Bone marrow (tissue), 2 donors: Measurements from ENCODE around the gene CLP1.

Experiments used
- DNase-seq, 2 donors: peaks; one replicate each; lab custom pipeline; 2025; lab: John Stamatoyannopoulos, UW

The CLP1 gene

DNA sequence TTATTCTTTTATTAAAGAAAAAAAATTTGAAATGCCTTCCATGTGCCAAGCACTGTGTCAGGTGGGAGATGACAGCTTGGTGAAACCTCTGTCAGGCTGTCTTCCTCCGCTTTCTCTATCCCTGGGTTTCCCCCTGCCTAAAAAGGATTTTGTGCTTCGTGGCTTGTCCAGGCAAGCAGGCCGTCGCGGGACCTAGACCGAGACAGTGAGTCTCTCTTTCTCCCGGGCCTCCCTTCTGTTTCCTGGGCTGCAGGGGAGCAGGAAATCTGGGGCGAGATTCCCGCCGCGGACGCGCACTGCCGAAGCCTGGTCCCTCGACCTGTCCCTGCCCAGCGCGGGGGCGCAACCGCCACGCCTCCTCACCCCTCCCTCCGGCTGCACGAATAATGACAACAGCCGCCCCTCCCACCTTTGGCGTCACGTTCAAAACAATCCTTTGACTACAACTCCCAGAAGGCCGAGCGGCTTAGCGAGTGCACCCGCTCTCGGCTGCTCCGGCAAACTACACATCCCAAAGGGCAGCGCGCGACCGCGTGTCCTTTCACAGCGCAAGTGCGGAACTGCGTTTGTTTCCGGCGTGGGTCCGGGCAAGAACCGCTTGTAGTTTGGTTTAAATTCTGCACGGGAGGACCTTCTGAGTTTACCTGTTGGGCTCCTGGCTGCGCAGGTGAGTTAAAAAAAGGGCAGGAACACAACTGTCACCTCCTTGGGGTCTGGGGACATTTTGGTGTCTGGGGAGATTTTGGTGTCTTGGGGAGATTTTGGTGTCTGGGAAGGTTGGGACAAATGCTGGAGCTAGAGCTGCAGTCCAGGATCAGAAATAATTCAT, at the start of gene CLP1:
Gene CLP1 (plus strand): TSS at position 569 of the 829 bp plus-strand sequence. CDS start 1,715 bp downstream, outside the sequence.
- DNase-seq: peak; percentile 91 to 98

DNA sequence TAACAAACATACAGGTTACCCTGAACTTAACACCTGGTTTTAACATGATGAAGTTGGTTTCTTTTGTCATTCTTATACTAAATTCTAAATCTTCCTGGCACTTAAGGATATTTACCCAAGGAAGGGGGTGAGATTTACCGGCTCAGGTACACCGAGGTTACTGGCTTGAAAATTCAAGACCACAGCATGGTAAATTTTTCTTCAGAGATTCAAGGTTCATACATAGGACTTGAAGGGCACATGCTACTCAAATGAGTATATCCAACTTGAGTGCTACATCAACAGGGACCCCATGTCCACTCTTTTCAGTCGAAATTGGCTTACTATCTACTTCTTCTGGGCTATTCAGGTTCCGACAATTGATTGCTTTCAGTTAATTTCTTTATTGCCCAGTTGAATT, 47.4 kb upstream of the CLP1 start:
- DNase-seq: no peak

GRCh38 chr11:57614234-57614772, 43.3 kb upstream of the CLP1 start:
- no peak for DNase-seq

GRCh38 chr11:57615308-57615707, 42.3 kb upstream of the CLP1 start:
- DNase-seq: no peak

DNA sequence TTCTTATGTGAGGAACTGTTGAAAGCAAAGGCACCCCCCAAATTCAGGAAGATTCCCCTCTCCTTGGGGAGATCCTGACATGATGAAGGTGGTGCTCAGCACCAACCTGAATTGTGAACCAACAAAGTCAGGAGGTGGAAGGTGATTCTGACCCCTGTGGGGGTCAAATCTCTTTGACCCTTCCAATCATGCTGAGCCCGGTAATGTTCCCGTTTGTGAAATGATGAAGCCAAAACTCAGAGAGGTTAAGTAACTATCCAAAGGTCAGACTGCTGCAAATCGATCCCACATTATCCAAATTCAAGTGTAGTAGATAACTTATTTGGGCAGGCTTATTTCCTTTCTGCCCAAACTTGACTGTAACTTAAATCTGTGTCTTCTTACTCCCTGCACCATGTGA, 41.0 kb upstream of the CLP1 start:
- no peak for DNase-seq

- DNase-seq: no peak
Observed at GRCh38 chr11:57618438-57618837, 39.1 kb upstream of the CLP1 start.

DNA sequence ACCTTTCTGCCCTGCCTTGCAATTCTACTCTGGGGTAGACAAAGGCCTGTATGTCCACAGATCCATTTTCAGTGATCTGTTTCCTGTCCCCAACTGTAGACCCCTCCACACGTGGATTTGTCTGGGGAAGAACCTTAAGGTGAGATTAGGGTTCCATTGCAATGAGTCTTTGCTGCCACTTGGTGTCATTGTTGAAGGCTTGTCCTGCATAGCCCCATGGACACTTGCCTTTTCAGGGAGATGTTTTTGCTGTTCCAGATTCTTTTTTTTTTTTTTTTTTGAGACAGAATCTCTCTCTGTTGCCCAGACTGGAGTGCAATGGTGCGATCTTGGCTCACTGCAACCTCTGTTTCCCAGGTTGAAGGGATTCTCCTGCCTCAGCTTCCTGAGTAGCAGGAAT, 38.2 kb upstream of the CLP1 start:
- no peak for DNase-seq

DNA sequence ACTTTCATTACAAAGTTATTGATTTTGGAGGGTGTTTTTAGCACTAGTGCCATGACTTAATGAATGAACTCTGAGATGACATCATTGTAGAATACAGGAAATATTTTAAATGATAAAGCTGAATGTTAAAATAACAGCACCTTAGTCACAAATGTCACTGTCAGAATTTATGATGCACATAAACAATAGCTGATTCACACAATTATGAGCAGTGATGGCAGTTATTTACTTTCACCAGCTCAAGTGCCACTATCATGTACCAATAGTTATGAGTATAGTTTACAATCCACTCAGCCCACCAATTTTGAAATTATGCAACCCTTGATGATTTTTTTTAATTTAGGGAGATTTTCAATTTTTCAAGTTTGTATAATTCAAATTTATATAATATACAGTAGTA, 37.1 kb upstream of the CLP1 start:
- no peak for DNase-seq

DNA sequence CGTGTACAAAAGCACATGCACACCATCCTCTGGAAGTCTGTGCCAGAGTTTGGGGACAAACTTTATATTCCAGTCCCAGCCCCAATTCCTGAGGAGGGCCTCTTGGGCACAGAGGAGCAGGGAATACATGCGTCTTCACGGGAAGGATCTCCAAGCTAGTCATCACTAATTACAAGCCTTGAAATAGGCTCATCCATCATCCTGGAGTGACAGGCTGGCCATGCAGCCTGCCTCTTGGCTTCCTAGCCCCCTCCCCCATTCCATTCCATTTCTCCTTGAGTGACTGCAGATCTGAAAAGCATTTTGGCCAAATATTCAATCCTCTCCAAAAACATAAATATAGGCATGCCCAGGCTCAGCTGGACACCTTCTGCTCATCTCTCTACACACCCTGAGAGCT, 35.3 kb upstream of the CLP1 start:
- DNase-seq: no peak

DNA sequence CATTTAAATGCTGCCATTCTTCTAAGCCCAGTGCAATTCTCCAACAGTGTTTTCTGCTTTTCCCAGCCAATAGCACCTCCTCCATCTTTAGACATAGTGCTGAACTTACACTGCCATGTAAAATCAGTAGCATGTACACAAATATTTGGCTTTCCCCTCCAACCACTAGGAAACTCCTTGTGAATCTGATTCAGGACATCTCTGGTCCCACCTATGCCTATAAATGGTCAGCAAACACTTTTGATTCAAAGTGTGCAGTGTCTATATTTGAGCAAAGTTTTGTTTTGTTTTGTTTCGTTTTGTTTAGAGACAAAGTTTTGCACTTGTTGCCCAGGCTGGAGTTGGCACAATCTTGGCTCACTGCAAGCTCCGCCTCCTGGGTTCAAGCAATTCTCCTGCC, 32.7 kb upstream of the CLP1 start:
- no peak for DNase-seq

- no peak for DNase-seq
Observed at GRCh38 chr11:57626895-57627294, 30.7 kb upstream of the CLP1 start.

DNA sequence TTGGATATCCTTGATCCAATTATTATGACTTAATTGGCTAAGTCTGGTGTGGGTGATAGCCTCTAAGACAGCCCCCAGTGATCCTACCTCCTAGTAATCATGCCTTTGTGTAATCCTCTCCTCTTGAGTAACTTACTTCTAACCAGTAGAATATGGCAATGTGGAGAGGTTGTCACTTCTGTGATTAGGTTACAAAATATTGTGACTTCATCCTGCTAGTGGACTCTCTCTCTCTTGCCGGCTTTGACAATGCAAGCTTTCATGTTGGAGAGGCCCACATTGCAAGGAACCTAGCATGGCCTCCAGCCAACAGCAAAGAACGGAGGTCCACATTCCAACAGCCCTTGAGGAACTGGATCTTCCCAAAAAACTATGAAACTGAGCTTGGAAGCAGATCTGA, 27.4 kb upstream of the CLP1 start:
- DNase-seq: no peak

GRCh38 chr11:57632116-57632515, 25.4 kb upstream of the CLP1 start:
- no peak for DNase-seq

DNA sequence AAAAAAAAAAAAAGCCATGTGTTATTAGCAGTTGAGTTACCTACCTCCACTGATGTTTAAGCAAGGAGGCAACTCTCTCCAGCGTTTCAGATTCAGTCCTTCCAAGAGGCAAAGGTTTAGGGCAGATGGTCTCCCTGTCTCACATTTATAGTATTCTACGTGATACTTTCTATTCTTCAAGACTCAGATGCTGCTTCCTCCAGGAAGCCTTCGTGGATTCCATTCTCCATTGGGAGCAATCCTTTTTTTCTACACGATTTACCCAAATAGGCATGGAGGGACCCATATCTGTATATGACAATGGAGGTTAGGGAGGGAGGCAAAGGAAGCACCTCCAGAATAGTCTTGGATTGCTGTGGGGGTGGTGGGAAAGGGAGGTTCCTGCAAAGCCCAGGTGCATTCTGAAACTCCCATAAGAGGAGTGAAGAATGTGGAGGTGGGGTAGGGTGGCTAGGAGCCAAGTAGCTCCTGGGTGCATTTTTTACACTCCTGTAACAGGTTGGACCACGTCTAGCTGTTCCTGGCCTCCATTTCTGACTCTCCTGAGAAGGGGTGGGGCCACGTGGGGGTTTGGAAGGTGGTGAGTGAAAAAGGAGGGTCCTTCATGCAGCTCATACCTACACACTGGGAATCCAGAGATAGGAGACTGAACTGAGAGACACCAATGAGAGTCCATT, 24.0 kb upstream of the CLP1 start:
- no peak for DNase-seq

- no peak for DNase-seq
Observed at GRCh38 chr11:57634311-57634710, 23.3 kb upstream of the CLP1 start.

GRCh38 chr11:57635246-57635645, 22.3 kb upstream of the CLP1 start:
- DNase-seq: no peak

- no peak for DNase-seq
Observed at GRCh38 chr11:57637626-57638004, 19.9 kb upstream of the CLP1 start.

- peak in 1 of 2 donors; percentile 6 for DNase-seq
Observed at GRCh38 chr11:57638005-57638781, 19.4 kb upstream of the CLP1 start.

- DNase-seq: no peak
Observed at GRCh38 chr11:57638811-57639320, 18.7 kb upstream of the CLP1 start.

DNA sequence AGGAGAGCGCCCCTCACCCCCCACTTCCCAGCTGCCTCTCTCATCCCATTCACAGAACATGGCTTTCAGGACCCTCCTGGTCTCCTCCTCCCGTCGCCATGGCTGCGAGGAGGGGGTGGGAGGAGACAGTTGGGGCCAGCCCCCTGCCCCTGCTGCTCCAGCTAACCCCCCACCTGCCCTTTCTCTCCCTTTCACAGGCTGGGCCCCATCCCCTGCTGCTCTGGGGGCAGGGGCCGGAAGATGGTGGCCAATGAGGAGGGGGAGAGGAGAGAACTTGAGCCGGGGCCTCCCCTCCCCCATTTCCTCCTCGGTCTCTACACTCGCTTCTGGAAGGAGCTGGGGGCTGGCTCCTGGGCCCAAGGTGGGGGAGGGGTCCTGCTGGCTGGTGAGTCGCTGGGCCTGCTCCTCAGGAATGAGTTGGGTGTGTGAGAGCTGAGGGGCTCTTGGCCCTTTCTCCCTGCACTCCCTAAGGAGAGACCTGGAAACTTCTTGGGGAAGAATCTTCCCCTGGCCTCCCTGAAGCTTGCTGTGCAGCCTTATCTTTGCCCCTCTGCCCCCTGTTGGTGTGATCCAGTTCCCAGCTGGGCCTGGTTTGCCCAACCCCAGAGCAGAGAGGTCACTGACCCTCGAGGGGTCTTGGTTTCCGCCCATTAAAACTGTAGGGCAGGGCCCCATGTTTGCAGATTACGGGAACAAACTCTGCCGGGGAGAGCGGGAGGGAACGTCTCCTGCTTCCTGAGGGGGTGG, 18.1 kb upstream of the CLP1 start:
- peak in 1 of 2 donors; percentile 32 for DNase-seq

- DNase-seq: no peak
Observed at GRCh38 chr11:57640068-57640800, 17.3 kb upstream of the CLP1 start.
